GM12864 (cell line): Measurements from ENCODE around the gene GASK1B.

Experiments
- DNase-seq: peaks from one replicate; pipeline ENCODE4 v3.0.0-alpha.2; 2011; ENCODE audit warnings: low read depth
- H3K4me3 ChIP-seq: 2 replicates; pipeline ENCODE4 v1.5.1; 2011; ENCODE audit warnings: mild to moderate bottlenecking, low read depth, low read length, control low read depth
- TF ChIP-seq, protein P1 (sequence below): IDR thresholded peaks from 2 replicates; pipeline ENCODE4 v1.5.1; 2011; ENCODE audit warnings: low read depth, mild to moderate bottlenecking, moderate library complexity, low read length, control low read depth, inconsistent platforms; ENCODE audit errors: missing control alignments

GASK1B gene

DNA sequence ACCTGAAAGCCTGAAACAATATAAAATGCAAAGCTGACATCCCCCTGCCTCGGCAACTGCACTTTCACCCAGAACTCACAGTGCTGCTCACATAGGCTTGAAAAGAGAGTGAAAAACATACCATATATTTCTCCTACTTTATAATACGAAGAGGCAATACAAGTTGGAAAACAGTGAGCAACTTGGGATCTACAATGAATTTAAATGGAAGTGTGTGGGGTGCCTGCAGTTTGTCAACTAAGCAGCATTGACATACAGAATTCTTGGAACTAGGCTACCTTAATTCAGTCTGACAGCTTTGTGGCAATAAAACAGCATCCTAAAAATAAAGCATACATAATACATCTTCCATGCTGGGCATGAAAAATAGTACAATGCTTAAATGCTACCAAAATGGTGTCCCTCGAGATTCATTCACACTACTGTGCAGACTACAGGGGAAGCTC lies 8.0 kb downstream of the GASK1B start:
- no peak overlapping the region for H3K4me3 ChIP-seq
- no peak for DNase-seq
- TF ChIP-seq, protein P1, sequence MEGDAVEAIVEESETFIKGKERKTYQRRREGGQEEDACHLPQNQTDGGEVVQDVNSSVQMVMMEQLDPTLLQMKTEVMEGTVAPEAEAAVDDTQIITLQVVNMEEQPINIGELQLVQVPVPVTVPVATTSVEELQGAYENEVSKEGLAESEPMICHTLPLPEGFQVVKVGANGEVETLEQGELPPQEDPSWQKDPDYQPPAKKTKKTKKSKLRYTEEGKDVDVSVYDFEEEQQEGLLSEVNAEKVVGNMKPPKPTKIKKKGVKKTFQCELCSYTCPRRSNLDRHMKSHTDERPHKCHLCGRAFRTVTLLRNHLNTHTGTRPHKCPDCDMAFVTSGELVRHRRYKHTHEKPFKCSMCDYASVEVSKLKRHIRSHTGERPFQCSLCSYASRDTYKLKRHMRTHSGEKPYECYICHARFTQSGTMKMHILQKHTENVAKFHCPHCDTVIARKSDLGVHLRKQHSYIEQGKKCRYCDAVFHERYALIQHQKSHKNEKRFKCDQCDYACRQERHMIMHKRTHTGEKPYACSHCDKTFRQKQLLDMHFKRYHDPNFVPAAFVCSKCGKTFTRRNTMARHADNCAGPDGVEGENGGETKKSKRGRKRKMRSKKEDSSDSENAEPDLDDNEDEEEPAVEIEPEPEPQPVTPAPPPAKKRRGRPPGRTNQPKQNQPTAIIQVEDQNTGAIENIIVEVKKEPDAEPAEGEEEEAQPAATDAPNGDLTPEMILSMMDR, result no peak

- H3K4me3 ChIP-seq, result no peak overlapping the region
- TF ChIP-seq, protein P1, result no peak
- DNase-seq, result no peak
Observed at GRCh38 chr4:158163941-158164767, 8.7 kb downstream of the GASK1B start.

- no peak for DNase-seq
- no peak overlapping the region for H3K4me3 ChIP-seq
- TF ChIP-seq, protein P1, result no peak
Observed at GRCh38 chr4:158162631-158163030, 10.2 kb downstream of the GASK1B start.

GRCh38 chr4:158161551-158162354 lies 11.1 kb downstream of the GASK1B start:
- no peak overlapping the region for H3K4me3 ChIP-seq
- no peak for DNase-seq
- TF ChIP-seq, protein P1, result no peak

- no peak for DNase-seq
- TF ChIP-seq, protein P1, result no peak
- H3K4me3 ChIP-seq, result no peak overlapping the region
Observed at GRCh38 chr4:158159718-158160094, 13.1 kb downstream of the GASK1B start.

DNA sequence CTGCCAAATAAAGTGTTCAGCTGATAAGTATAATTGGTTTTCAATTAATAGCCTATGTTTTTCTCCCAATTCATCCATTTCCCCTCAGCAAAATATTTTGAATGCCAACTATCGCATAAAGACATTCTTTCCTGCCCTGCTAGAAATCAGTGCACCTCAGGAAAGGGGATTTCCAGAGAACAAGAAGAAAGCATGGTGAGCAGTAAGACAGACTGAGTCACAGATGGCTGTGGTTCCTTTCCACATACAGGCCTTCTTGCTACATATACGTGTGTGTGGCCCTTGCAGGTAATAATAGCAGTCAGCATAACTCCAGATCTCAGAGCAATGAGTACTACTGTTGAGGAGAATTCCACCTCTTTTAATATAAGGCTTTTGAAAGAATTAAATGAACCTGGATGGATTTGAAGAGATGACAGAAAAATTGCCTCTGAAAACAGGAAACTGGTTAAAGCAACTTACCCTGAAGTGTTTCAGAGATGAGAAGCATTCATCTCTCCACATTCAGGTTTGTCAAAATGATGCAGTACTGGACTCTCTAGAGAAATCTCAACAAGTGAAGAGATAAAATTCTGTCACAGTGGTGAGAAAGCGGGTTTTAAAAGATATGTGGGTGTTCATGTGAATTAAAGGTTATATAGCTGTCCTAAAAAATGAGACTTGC lies 13.6 kb downstream of the GASK1B start:
- TF ChIP-seq, protein P1, result no peak
- DNase-seq, result no peak

More for the DNA sequence above, 13.6 kb downstream of the GASK1B start:
- no peak overlapping the region for H3K4me3 ChIP-seq
